IPS-20b (cell line): ENCODE data around the gene VAT1.
"Not testable (repeated sequence)": the region's sequence is repeated elsewhere in the genome, so short reads cannot be mapped to it uniquely, and the experiment has no call there.

Experiments used
- H3K27ac ChIP-seq: one replicate; pipeline ENCODE4 v1.5.1; 2013; ENCODE audit warnings: low read length
- H3K27me3 ChIP-seq: 2 replicates; pipeline ENCODE4 v1.6.1; 2013; ENCODE audit warnings: mild to moderate bottlenecking, low read length, inconsistent platforms; ENCODE audit not compliant: insufficient read depth
- H3K36me3 ChIP-seq: 2 replicates; pipeline ENCODE4 v1.6.1; 2013; ENCODE audit warnings: low read depth, mild to moderate bottlenecking, inconsistent platforms, low read length, moderate library complexity; ENCODE audit not compliant: insufficient read depth
- H3K4me1 ChIP-seq: 2 replicates; pipeline ENCODE4 v1.6.1; 2013; ENCODE audit warnings: mild to moderate bottlenecking, control low read depth, inconsistent platforms, low read length, moderate library complexity; ENCODE audit not compliant: insufficient read depth
- H3K4me3 ChIP-seq: 2 replicates; pipeline ENCODE4 v1.5.1; 2013; ENCODE audit warnings: mild to moderate bottlenecking, low read length, inconsistent platforms
- H3K9ac ChIP-seq: 2 replicates; pipeline ENCODE4 v1.6.1; 2013; ENCODE audit warnings: low read depth, mild to moderate bottlenecking, inconsistent platforms, low read length, moderate library complexity
- H3K9me3 ChIP-seq: 2 replicates; pipeline ENCODE4 v1.6.1; 2013; ENCODE audit warnings: mild to moderate bottlenecking, low read depth, low read length, inconsistent platforms; ENCODE audit not compliant: insufficient read depth

The VAT1 gene

DNA sequence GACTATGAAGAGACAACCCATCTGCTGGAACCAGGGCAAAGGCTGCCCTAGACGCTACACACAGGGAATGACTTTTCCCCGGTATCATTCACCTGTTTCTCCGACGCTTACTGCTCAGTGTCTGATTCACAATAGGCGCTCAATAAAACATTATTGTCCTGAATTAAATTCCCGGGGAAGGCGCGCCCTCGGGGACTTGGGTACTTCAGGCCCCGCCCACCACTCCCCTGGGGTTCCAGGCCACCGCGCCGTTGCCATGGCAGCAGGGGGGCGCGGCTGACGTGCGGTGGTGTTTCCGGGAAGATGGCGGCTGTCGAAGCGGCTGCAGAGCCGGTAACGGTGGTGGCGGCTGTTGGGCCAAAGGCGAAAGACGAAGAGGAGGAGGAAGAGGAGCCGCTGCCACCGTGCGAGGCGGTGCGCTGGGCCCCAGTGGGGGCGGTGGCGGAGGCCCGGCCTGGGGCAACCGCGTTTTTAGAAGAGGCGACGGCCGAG, 41.9 kb downstream of the VAT1 start, which contains the start of gene RUNDC1:
Gene RUNDC1 (plus strand): TSS at position 292 of the 492 bp plus-strand sequence. CDS start 12 bp downstream, at position 304.
- peak within 1 kb of the TSS; percentile 57 for H3K27ac ChIP-seq
- H3K27me3 ChIP-seq: no peaks in the 10 kb centered on the region
- H3K9ac ChIP-seq: peak within 1 kb of the TSS; percentile 90
- peak within 1 kb of the TSS; percentile 94 for H3K4me3 ChIP-seq
- H3K4me1 ChIP-seq: peaks cover 8% of the 10 kb centered on the region; the same call in 1 of the 2 replicates
- no peaks in the 10 kb centered on the region for H3K9me3 ChIP-seq
- peaks cover 8% of the 10 kb centered on the region for H3K36me3 ChIP-seq

DNA sequence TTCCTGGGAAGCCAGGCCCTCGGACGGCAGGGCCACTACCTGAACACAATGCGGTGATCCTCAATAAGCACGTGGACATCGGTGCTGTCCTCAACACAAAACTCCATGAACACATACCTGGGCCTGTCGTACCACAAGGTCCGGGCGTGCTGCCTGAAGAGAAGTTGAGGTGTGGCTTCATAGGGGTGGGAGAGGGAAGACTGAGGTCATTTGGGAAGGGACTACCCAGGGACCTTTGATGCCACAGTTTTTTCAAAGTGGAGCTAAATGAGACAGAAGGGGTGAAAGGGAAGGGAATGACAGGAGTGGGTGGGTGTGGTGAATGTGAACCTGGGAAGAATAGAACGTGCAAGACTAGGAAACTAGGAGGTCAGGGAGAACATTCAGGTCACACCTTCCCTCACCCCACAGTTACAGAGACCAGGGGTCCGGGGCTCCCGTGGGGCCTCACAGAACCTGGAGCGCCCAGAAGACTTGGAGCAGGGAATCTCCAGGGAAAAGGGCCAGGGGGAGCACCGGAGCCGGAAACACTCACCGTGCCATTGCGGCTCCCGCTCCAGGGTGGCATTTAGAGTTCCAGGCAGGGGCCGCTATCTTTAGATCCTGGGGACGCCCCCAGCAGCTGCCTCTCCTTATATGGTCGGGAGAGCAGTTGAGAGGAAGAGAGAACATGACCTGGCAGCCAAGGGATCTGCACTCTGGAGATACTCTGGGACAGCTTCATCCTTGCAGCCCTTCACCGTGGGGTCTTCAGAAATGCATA, 42.5 kb downstream of the VAT1 start, which contains the start of gene PTGES3L:
Gene PTGES3L (minus strand): TSS at position 570 of the 763 bp plus-strand sequence. CDS start 27 bp downstream, at position 543.
- Histone ChIP-seq H3K9me3 (no peaks in the 10 kb centered on the region), H3K4me1 (peaks cover 8% of the 10 kb centered on the region; the same call in 1 of the 2 replicates), H3K27me3 (no peaks in the 10 kb centered on the region), H3K9ac (peak within 1 kb of the TSS; percentile 90; the same call in 1 of the 2 replicates), H3K4me3 (peak within 1 kb of the TSS; percentile 94), H3K36me3 (0 out of 2 replicates have a peak, but pooled peaks cover 3% of the 10 kb centered on the region), H3K27ac (peak within 1 kb of the TSS; percentile 57)

DNA sequence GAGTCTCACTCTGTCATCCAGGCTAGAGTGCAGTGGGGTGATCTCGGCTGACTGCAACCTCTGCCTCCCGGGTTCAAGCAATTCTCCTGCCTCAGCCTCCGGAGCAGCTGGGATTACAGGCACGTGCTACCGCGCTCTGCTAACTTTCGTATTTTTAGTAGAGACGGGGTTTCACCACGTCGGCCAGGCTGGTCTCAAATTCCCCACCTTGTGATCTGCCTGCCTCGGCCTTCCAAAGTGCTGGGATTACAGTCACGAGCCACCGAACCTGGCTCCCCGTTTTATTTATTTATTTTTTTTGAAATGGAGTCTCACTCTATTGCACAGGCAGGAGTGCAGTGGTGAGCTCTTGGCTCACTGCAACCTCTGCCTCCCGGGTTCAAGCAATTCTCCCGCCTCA, 46.5 kb downstream of the VAT1 start:
- not testable (repeated sequence) for H3K27me3 ChIP-seq, H3K4me3 ChIP-seq, H3K9me3 ChIP-seq, H3K36me3 ChIP-seq, H3K4me1 ChIP-seq, H3K9ac ChIP-seq, H3K27ac ChIP-seq

DNA sequence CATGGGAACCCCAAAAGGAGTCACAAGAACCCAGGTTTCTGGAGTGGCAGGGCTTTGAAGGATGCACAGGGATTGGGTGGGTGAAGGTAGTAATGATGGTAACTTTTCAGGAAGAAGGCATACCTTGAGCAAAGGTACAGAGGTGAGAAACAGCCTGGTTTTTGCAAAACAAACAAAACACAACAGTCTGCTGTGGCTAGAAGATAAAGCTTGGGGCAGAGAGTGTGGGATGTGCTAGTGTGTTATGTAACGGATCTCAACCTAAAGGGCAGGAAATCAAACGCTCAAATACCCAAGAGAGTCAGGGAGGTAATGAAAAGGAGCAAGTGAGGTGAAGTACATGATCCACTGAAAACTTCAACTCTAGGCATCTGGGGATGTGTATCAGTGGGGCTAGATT, 46.9 kb downstream of the VAT1 start:
- no peaks in the 10 kb centered on the region for H3K36me3 ChIP-seq
- H3K27ac ChIP-seq: no peak overlapping the region
- no peaks in the 10 kb centered on the region for H3K27me3 ChIP-seq
- H3K9ac ChIP-seq: no peak overlapping the region
- no peaks in the 10 kb centered on the region for H3K9me3 ChIP-seq
- H3K4me1 ChIP-seq: peaks cover 4% of the 10 kb centered on the region; the same call in 1 of the 2 replicates
- H3K4me3 ChIP-seq: no peak overlapping the region

DNA sequence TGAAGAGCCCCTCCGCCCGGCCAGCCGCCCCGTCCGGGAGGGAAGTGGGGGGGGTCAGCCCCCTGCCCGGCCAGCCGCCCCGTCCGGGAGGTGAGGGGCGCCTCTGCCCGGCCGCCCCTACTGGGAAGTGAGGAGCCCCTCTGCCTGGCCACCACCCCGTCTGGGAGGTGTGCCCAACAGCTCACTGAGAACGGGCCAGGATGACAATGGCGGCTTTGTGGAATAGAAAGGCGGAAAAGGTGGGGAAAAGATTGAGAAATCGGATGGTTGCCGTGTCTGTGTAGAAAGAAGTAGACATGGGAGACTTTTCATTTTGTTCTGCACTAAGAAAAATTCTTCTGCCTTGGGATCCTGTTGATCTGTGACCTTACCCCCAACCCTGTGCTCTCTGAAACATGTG, 48.9 kb downstream of the VAT1 start:
- not testable (repeated sequence) for H3K36me3 ChIP-seq, H3K4me1 ChIP-seq, H3K9me3 ChIP-seq, H3K4me3 ChIP-seq, H3K27me3 ChIP-seq, H3K27ac ChIP-seq, H3K9ac ChIP-seq

DNA sequence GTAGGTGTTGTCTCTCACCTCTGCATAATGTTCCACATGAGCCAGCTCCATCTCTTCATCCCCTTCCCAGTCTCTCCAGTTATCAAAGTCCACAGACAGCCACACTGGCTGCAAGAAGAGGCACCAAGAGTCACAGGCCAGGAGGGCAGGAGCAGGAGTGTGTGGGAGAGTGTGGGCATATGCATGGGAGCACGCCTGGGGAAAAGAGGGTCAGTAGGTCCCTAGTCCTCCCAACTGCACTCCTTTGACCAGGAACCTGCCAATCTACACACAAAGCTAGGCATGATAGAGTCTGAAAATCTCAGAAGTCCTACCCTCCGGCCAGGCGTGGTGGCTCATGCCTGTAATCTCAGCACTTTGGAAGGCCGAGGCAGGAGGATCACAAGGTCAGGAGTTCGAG, 50.6 kb downstream of the VAT1 start:
- Histone ChIP-seq H3K27me3 (no peaks in the 10 kb centered on the region), H3K4me1 (no peaks in the 10 kb centered on the region), H3K9me3 (no peaks in the 10 kb centered on the region), H3K4me3 (no peak overlapping the region), H3K9ac (no peak overlapping the region), H3K27ac (no peak overlapping the region), H3K36me3 (no peaks in the 10 kb centered on the region)

DNA sequence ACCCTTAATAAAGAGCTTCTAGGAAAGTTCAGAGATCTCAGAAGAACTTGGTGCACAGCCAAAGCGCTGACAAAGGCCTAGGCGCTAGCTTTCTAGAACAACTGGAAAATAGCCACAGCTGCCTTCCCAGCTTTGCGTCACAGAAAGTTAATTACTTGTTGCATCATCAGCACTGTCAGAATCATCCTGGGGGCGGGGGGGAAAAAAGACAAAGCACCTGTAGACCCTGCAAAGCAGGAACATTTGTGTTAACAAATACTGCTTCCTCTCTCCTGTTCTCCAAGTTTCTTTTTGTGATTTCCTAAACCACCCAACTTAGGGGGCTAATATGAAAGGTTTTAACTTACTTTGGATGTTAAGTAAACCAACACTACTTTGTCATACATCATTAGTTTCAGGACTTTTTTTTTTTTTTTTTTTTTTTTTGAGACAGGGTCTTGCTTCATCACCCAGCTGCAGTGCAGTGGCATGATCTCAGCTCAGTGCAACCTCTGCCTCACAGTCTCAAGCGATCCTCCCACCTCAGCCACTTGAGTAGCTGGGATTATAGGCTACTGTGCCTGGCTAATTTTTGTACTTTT, 53.1 kb downstream of the VAT1 start:
- no peak overlapping the region for H3K4me3 ChIP-seq
- no peak overlapping the region for H3K9ac ChIP-seq
- H3K27me3 ChIP-seq: no peaks in the 10 kb centered on the region
- no peaks in the 10 kb centered on the region for H3K4me1 ChIP-seq
- no peaks in the 10 kb centered on the region for H3K36me3 ChIP-seq
- H3K27ac ChIP-seq: no peak overlapping the region
- no peaks in the 10 kb centered on the region for H3K9me3 ChIP-seq

DNA sequence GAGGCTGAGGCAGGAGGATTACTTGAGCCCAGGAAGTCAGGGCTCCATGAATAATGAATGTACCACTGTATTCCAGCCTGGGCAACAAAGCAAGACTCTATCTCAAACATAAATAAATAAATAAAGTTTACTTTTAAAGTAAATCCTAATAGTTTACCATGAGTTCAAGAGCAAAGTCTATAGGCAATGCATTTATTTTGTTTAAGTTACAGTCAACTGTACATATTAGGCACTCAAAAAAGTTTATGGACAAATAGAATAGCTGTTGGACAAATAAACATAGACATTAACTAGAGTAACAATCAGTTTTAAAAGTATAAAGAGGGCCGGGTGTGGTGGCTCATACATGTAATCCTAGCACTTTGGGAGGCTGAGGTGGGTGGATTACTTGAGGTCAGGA, 54.3 kb downstream of the VAT1 start:
- Histone ChIP-seq H3K4me1 (no peaks in the 10 kb centered on the region), H3K36me3 (no peaks in the 10 kb centered on the region), H3K27ac (no peak overlapping the region), H3K27me3 (no peaks in the 10 kb centered on the region), H3K4me3 (no peak overlapping the region), H3K9ac (no peak overlapping the region), H3K9me3 (no peaks in the 10 kb centered on the region)
